ENCODE data around the gene SLC22A23. TPM values are rescaled to one million over a fixed set of nuclear protein-coding genes. Genes with fewer than 3 reads are reported as not detected.

SLC22A23 gene
- total and polyA plus RNA-seq, 5 experiments from 2014 or later, result 0.36 to 5.6 (median 2.8) TPM

DNA sequence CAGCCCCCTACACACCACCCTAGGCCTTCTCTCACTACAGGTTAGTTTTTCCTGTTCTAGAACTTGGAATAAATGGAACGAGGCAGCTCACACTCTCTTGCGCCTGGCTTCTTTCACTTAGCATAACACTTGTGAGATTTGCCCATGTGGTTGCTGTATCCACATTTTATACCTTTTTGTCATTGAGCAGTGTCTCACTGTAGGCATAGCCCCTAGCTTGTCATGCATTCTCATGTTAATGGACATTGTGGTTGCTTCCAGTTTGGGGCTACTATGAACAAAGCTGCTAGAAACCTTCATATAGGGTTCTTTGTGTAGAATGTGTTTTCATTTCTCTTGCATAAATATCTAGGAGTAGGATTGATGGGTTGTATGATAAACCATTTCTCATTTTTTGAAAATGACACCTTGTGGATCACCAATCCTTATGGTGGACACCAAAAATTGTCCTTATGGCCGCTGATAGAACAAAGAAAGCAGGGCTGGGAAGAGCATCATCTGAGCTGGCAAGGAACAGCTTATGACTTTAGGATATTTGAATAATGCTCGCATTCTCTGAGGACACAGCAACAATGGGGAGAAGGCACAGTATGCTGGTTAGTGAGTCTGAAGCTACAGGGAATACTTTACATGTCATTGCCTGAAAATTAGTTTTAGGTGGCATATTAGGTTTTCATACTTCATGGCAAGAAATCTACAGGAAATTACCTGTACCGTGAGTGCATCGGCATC, 9.8 kb upstream of the SLC22A23 start:
- POLR2A ChIA-PET, result no interaction called here
- no peak for ATAC-seq
- Mint-ChIP-seq H3K27me3 (peaks cover 0 to 12% (median 0%) of the 10 kb centered on the region in 5 donors), H3K4me3 (no peak overlapping the region), H3K27ac (no peak overlapping the region), H3K9me3 (no peaks in the 10 kb centered on the region), H3K4me1 (no peaks in the 10 kb centered on the region), H3K36me3 (no peaks in the 10 kb centered on the region)
- no peak for DNase-seq

DNA sequence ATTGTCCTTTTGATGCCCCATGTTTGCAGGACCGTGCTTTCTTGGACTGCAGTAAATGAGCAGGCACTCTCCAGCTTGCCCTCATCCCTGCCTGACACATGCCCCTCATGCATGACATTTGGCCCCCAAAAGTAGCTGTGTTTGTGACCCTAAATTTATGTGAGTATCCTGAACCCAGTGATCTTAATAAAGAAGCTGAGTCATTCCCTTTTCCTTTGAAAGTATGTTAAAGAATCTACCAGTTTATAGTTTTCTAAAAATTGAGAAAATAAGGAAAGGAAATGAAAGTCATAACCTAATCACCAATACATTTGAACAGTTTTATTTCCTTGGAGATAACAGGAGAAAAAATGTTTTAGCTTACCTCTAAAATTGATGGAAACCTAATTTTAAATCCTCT, 3.4 kb upstream of the SLC22A23 start:
- Mint-ChIP-seq H3K27ac (no peak overlapping the region), H3K4me1 (peaks cover 5 to 10% (median 6%) of the 10 kb centered on the region in 4 donors), H3K27me3 (peaks cover 0 to 27% (median 4%) of the 10 kb centered on the region in 5 donors), H3K9me3 (no peaks in the 10 kb centered on the region), H3K4me3 (no peak overlapping the region), H3K36me3 (no peaks in the 10 kb centered on the region)
- POLR2A ChIA-PET, result interaction anchor here (1.2 kb wide), 1 partner anchor 11 kb away, joined by 3 read pairs; no protein-coding TSS in a partner anchor
- no peak for ATAC-seq
- DNase-seq, result no peak

DNA sequence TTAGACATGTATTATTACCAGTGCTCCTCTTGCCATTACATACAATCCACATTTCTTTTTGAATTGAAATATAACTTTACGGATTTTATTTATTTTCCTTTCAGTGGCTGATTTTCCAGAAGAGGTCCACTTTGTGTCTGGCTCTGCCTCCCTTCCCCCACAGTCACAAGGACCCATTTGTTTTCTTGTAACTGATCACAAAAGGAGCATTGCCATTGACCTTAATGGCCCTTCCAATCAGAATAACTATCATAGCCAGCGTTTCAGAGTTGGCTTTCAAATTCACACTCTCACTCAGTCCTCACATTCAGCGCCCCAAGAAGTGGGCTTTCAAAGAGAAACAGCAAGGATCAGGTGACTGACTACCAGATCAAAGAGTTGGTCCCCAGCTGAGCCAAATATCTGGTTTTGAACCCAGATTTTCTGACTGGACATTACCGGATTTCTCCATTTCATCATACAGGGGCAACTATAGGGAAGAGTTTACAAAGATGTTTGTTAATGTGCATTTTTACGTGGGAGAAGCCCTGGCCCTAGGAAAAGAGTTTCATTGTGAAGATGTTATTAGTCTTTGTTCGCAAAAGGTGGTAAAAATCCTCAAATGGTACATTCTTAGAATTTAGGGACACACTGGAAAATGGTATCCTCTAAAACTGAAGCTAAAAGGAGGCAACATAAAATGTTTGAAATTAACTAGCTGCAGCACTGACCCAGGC, 2.0 kb upstream of the SLC22A23 start:
- no peaks in the 10 kb centered on the region for H3K9me3 Mint-ChIP-seq
- H3K27ac Mint-ChIP-seq, result no peak overlapping the region
- peak overlapping the region in 1 of 10 donors; percentile 52 for H3K4me3 Mint-ChIP-seq
- DNase-seq, result no peak
- peaks cover 5 to 10% (median 6%) of the 10 kb centered on the region in 4 donors for H3K4me1 Mint-ChIP-seq
- POLR2A ChIA-PET, result interaction anchor here (1.2 kb wide), 1 partner anchor 13 kb away, joined by 3 read pairs; no protein-coding TSS in a partner anchor
- H3K36me3 Mint-ChIP-seq, result no peaks in the 10 kb centered on the region
- H3K27me3 Mint-ChIP-seq, result peaks cover 0 to 27% (median 4%) of the 10 kb centered on the region in 5 donors
- ATAC-seq, result no peak

DNA sequence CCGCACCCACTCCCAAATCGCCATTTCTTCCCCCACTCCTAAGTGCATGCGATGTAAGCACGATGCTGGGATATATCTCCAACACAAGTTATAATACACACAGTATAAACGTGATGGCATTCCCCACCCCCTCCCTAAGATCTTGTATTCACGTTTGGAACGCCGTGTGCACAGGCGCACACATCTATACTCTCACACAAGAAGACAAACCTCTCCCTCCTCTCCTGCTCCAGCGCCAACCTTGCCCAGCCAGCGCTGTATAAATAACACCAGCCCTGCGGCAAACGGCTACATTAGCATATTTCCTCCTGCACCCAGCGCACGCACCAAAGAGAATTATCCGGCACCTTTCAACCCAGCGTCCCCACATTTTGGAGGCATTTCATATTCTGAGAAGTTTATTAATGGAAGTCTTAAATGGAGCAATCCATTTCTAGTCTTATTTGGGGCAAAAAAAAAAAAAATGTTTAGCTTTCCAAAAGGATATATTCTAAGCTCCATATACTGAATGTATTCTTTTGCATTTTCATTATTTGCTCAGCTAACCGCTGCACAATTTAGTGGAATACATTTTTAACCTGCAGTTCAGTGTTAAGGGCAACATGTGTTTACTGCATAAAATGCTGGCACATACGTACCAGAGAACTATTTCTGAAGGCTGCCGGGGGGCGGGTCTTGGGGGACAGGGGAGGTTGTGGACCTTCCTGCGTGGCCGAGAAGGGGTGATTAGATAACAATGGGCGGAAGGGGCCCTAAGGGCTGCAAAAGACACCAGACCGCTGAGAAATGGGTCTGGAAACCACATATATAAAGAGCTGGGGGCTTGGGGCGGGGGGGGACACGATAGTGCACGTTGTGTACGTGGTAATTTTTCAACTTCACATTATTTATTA, 1.1 kb upstream of the SLC22A23 start:
- peaks cover 5 to 10% (median 6%) of the 10 kb centered on the region in 4 donors for H3K4me1 Mint-ChIP-seq
- peak in 1 of 2 donors; percentile 22 for ATAC-seq
- H3K4me3 Mint-ChIP-seq, result peak overlapping the region; percentile 76 to 92 (median 86)
- no peaks in the 10 kb centered on the region for H3K9me3 Mint-ChIP-seq
- H3K27ac Mint-ChIP-seq, result peak overlapping the region in 9 of 10 donors; percentile 1 to 89 (median 49)
- POLR2A ChIA-PET, result no interaction called here
- H3K36me3 Mint-ChIP-seq, result no peaks in the 10 kb centered on the region
- peaks cover 0 to 24% (median 4%) of the 10 kb centered on the region in 5 donors for H3K27me3 Mint-ChIP-seq
- peak in 3 of 10 donors; percentile 12 to 25 (median 24) for DNase-seq

DNA sequence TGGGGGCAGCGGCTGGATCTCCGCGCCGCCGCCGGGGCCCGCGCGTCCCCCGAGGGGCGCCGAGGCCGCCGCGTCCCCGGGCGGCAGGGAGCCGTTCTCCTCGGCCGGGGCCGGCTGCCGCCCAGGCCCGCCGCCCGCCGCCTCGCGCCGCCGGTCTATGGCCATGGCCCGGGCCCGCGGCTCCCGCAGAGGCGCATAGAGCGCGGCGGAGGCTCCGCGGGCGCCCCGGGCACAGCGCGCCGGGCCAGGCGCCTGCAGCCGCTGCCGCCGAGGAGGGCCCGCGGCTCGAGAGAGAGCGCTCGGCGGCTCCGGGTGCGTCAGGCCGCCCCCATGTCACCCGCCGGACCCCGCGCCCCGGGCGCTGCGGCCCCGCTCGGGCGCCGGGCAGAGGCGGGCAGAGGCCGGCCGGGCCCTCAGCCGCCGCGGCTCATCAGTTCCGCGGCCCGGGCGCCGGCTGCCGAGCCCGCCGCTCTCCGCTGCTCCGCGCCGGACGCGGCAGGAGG, 404 bp downstream of the SLC22A23 start:
- Mint-ChIP-seq H3K9me3 (no peaks in the 10 kb centered on the region), H3K27ac (no peak overlapping the region), H3K4me1 (peaks cover 5 to 11% (median 7%) of the 10 kb centered on the region in 4 donors), H3K4me3 (peak overlapping the region in 1 of 10 donors; percentile 83), H3K36me3 (no peaks in the 10 kb centered on the region), H3K27me3 (peaks cover 0 to 25% (median 4%) of the 10 kb centered on the region in 5 donors)
- DNase-seq (peak in 3 of 10 donors; percentile 21 to 23 (median 22)), ATAC-seq (peak; percentile 13 to 46)
- POLR2A ChIA-PET, result no interaction called here

DNA sequence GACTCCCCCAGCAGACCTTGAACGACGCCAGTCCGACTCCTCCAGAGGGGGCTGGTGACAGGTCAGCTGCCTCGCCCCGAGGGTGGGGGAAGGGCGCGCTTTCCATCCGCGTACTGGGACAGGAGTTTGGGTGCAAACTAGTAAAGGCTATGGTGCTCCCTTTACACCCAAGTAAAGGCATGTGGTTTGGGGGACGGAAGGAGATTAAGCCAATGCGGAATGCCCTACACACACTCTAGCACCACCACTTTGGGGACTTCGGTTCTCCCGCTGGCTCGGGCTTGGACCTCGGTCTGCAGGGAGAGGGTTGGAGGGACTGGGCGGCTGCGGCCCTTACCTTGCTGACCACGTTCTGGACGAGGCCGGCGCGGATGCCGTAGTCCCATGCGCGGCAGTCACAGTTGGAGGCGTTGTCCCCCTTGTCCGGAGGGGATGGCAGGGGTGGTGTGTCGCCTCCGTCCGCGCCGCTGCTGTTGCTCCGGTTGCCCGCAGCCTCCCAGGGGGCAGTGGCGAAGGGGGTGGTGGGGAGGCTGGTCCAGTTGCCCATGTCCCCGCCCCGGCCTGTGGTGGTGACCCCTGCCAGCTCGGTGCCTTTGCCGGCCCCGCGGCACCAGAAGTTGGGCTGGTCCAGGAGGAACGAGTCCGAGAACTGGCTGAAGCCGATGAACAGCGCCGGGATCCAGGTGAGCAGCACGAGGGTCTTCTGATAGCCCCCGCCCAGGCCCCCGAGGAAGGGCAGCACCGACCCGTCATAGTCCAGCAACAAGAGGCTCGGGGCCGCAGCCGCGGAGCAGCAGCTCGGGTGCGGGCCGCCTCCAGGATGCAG, 1.1 kb downstream of the SLC22A23 start:
- Mint-ChIP-seq H3K27ac (no peak overlapping the region), H3K36me3 (no peaks in the 10 kb centered on the region), H3K4me1 (peaks cover 5 to 13% (median 7%) of the 10 kb centered on the region in 4 donors), H3K27me3 (peaks cover 0 to 26% (median 4%) of the 10 kb centered on the region in 5 donors), H3K4me3 (peak overlapping the region in 2 of 10 donors; percentile 48 to 66), H3K9me3 (no peaks in the 10 kb centered on the region)
- POLR2A ChIA-PET, result no interaction called here
- DNase-seq, result peak in 4 of 10 donors; percentile 3 to 26 (median 17)
- peak in 1 of 2 donors; percentile 22 for ATAC-seq

DNA sequence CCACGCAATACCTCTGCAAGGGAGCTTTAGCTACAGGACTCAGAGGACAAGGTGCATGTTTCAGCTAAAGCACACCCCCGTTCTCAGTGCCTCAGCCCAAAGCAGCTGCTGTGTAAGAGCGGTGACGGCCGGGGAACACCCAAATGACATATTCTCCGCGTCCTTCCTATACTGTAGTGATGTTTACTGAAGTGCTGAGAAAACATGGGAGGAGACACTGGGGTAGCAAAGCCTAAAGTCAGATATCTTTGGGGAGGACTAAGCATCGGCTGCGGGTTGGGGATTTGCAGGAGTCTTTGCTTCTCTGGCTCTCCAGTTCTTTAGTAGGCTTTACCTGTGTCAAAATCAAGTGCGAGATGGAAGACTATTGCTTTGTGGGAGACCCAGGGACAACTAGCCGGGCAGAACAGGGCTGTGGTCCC, 1.7 kb downstream of the SLC22A23 start:
- POLR2A ChIA-PET, result no interaction called here
- Mint-ChIP-seq H3K27me3 (peaks cover 0 to 27% (median 4%) of the 10 kb centered on the region in 5 donors), H3K9me3 (no peaks in the 10 kb centered on the region), H3K4me3 (no peak overlapping the region), H3K36me3 (no peaks in the 10 kb centered on the region), H3K4me1 (peaks cover 5 to 13% (median 7%) of the 10 kb centered on the region in 4 donors), H3K27ac (no peak overlapping the region)
- DNase-seq (peak in 7 of 10 donors; percentile 44 to 71 (median 65)), ATAC-seq (peak; percentile 31 to 86)

DNA sequence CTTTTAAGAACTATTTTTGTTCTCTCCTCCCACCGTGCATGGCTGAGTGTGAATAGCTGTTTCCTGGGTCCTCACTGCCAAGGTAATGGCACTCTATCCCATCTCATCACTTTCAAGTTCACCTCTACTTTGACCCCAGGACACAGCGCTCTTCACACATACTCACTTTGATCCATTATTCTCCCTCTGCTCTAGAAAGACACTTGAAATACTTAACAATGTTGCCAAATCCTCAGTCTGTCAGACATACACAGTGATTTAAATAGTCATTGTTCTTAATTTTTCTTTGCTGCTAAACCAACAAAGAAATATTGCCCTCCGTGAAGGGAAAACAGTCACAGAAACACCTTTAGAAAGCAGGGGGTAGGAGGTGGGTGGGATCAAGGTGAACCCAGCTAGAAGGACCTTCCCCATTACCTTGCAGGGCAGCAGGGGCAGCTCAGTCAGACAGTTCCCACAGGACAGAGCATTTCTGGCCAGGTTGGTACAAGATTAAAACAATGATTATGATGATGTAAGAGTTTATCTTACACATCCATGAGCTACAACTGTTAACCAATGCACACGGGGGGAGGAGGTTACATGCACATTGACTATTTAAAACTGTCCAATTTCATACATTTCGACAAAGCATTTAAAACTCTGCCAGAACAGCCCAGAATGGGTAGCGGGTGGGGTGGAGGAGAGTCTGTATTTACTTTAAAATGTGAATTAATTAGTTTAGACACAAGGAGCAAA, 2.4 kb downstream of the SLC22A23 start:
- no peak overlapping the region for H3K4me3 Mint-ChIP-seq
- peaks cover 0 to 31% (median 4%) of the 10 kb centered on the region in 5 donors for H3K27me3 Mint-ChIP-seq
- ATAC-seq (no peak), DNase-seq (no peak)
- peaks cover 0 to 5% (median 0%) of the 10 kb centered on the region in 9 donors for H3K9me3 Mint-ChIP-seq
- POLR2A ChIA-PET, result no interaction called here
- H3K4me1 Mint-ChIP-seq, result peaks cover 8 to 19% (median 12%) of the 10 kb centered on the region in 4 donors
- no peak overlapping the region for H3K27ac Mint-ChIP-seq
- H3K36me3 Mint-ChIP-seq, result peaks cover 0 to 4% (median 2%) of the 10 kb centered on the region in 3 donors

DNA sequence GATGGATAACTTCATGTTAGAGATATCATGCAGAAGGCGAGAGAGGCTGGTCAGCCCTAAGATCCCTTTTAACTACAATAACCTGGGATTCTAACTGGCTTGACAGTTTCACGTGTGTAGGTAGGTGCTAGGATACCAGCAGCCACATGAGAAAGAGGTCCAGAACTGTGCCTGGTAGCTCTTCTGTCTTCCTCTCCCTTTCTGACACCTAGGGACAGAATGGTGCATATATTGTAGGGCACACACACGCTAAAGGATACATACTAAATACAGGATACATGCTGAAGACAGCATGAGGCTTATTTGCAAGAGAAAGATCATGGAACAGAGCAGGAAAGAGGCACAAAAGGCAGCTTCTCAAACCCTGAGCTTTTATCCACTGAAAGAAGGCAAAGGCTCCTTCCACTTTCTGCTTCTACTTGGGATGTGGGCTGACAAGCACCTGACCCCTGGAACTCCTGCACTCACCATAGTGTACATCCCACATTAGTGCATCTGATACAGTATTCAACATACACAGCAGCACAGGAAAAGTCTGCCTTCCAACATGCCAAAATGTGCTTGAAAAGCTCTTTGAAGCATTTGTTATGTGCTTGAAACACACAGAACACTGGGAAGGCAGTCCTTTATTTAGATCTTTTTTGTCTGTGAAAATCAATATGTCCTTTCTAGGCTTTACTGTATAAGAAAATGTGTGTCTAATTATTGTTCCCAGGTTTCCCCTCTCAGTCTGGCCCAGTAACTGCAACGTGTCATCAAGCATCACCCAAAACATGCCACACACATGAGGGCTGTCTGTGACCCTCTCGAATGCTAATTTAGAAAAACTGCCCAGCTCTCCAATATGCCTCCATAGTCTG, 3.2 kb downstream of the SLC22A23 start:
- ATAC-seq, result no peak
- no peak overlapping the region for H3K27ac Mint-ChIP-seq
- POLR2A ChIA-PET, result no interaction called here
- DNase-seq, result no peak
- peaks cover 0 to 24% (median 4%) of the 10 kb centered on the region in 5 donors for H3K27me3 Mint-ChIP-seq
- no peak overlapping the region for H3K4me3 Mint-ChIP-seq
- H3K4me1 Mint-ChIP-seq, result peaks cover 14 to 27% (median 19%) of the 10 kb centered on the region in 4 donors
- H3K36me3 Mint-ChIP-seq, result peaks cover 0 to 8% (median 5%) of the 10 kb centered on the region in 3 donors
- H3K9me3 Mint-ChIP-seq, result peaks cover 0 to 9% (median 0%) of the 10 kb centered on the region in 9 donors

DNA sequence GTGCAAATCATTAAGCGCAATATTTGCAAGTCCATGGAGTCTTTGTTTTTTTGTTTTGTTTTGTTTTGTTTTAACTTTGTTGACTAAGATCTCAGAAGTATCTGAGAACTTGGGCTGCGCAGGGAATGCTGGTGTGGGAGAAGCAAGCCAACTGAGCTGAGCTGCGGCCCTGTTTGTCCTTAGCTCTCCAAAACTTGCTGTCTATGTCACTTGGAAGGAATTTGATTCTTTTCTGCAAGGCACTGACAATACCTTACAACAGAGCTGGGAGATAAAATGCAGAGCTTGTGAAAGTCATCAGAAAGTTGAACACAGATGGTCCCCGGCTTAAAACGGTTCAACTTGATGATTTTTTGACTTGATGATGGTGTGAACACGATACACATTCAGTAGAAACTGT, 5.4 kb downstream of the SLC22A23 start:
- H3K4me1 Mint-ChIP-seq, result peaks cover 12 to 31% (median 18%) of the 10 kb centered on the region in 4 donors
- peaks cover 0 to 8% (median 5%) of the 10 kb centered on the region in 3 donors for H3K36me3 Mint-ChIP-seq
- no peak overlapping the region for H3K4me3 Mint-ChIP-seq
- POLR2A ChIA-PET, result no interaction called here
- H3K27ac Mint-ChIP-seq, result peak overlapping the region in 1 of 10 donors; percentile 7
- H3K9me3 Mint-ChIP-seq, result peaks cover 0 to 9% (median 0%) of the 10 kb centered on the region in 9 donors
- ATAC-seq, result no peak
- peaks cover 0 to 14% (median 0%) of the 10 kb centered on the region in 5 donors for H3K27me3 Mint-ChIP-seq
- no peak for DNase-seq

Data from naive thymus-derived CD8-positive, alpha-beta T cell (primary cell).